Measurements from ENCODE around the gene GNG7. TPM values are rescaled to one million over a fixed set of nuclear protein-coding genes. Genes with fewer than 3 reads are reported as not detected.

The GNG7 gene
- polyA plus RNA-seq, 4 donors = 5.3 to 7.1 (median 5.5) TPM

Other genes starting within 250 kb of the GNG7 start
- 10 to 100 TPM; 57.6 to 73.3 (median 62.0) TPM for gene LMNB2, start 245.7 kb downstream of the GNG7 start, polyA plus RNA-seq (ENCODE audit: insufficient read length in 4 of 4)
- gene GADD45B, start 226.6 kb downstream of the GNG7 start, polyA plus RNA-seq (ENCODE audit: insufficient read length in 4 of 4) = 100 to 1,000 TPM in 1 of 4 donors, 10 to 100 TPM in 2, 1 to 10 TPM in 1; 9.2 to 144 (median 12.3) TPM
- gene DIRAS1, start 18.7 kb upstream of the GNG7 start, polyA plus RNA-seq (ENCODE audit: insufficient read length in 4 of 4) = 1 to 10 TPM; 3.2 to 5.3 (median 3.5) TPM
- gene SLC39A3, start 37.3 kb upstream of the GNG7 start, polyA plus RNA-seq (ENCODE audit: insufficient read length in 4 of 4) = 10 to 100 TPM; 23.8 to 31.5 (median 27.1) TPM
- 10 to 100 TPM; 41.8 to 64.0 (median 50.8) TPM for gene SGTA, start 80.6 kb upstream of the GNG7 start, polyA plus RNA-seq (ENCODE audit: insufficient read length in 4 of 4)
- 10 to 100 TPM; 28.9 to 62.2 (median 41.2) TPM for gene THOP1, start 82.8 kb upstream of the GNG7 start, polyA plus RNA-seq (ENCODE audit: insufficient read length in 4 of 4)
- 1 to 10 TPM; 7.4 to 9.9 (median 9.2) TPM for gene ZNF554, start 117.2 kb upstream of the GNG7 start, polyA plus RNA-seq (ENCODE audit: insufficient read length in 4 of 4)
- gene ZNF555, start 138.8 kb upstream of the GNG7 start, polyA plus RNA-seq (ENCODE audit: insufficient read length in 4 of 4) = 10 to 100 TPM; 10.0 to 14.7 (median 11.9) TPM
- gene ZNF556, start 164.6 kb upstream of the GNG7 start, polyA plus RNA-seq (ENCODE audit: insufficient read length in 4 of 4) = 1 to 10 TPM in 2 of 4 donors, under 1 TPM in 2; 0.58 to 1.3 (median 1.0) TPM
- 1 to 10 TPM; 4.9 to 9.2 (median 7.7) TPM for gene ZNF57, start 198.2 kb upstream of the GNG7 start, polyA plus RNA-seq (ENCODE audit: insufficient read length in 4 of 4)
- 1 to 10 TPM; 6.5 to 8.1 (median 7.3) TPM for gene ZNF77, start 242.3 kb upstream of the GNG7 start, polyA plus RNA-seq (ENCODE audit: insufficient read length in 4 of 4)